ENCODE results near the gene CEP135.

DNA sequence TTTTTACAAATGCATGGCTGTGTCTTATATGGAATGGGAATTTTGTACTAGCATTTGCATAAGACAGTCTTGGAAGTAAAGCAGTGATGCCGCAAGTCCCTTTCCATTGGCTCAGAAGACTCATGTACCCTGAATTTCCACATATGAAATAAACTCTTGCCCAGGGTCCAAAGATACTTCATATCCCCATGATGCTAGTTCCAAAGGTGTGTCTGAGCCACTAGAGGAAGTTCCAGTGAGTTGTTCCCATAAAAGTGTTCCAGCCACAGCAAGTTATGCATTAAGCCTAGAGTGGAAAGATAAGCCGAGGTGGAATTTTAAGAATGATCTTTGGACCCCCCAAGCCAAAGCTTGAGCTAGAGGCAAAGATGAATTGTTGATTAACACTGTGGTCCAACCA is 9.3 kb upstream of the CEP135 start:
- TF ChIP-seq GATA3 (IDR thresholded peaks at IDR 0.05; ENCODE audit: low read depth, low read length) = no peak
- TF ChIP-seq GATA2 (IDR thresholded peaks at IDR 0.05; ENCODE audit: low read depth, low read length) = no peak
